Thyroid gland (tissue), 4 donors: Measurements from ENCODE around the gene PARD3. TPM values are rescaled to one million over a fixed set of nuclear protein-coding genes. Genes with fewer than 3 reads are reported as not detected.

ENCODE experiments used
- DNase-seq, 2 donors: peaks; one replicate each; pipeline ENCODE4 v3.0.0-alpha.2; 2019
- H3K27ac ChIP-seq, 3 donors: fragments of 200-600 bp; sonication (generic); 1 replicate in 2 of 3; 2 replicates in 1 of 3; pipeline ENCODE4 v1.5.1; 2016 to 2019; ENCODE audit warnings: mild to moderate bottlenecking in 1 of 3, moderate library complexity in 1 of 3
- H3K27me3 ChIP-seq: fragments of 200-600 bp; sonication (generic); one replicate; pipeline ENCODE4 v1.5.1; 2019
- H3K36me3 ChIP-seq, 2 donors: fragments of 200-600 bp; sonication (generic); one replicate each; pipeline ENCODE4 v1.5.1; 2016 to 2019
- H3K4me1 ChIP-seq, 2 donors: fragments of 200-600 bp; sonication (generic); one replicate each; pipeline ENCODE4 v1.5.1; 2017 to 2019
- H3K4me3 ChIP-seq, 3 donors: fragments of 200-600 bp; sonication (generic); replicated peaks in 1 of 3; 1 replicate in 2 of 3; 2 replicates in 1 of 3; pipeline ENCODE4 v1.5.1; 2016; ENCODE audit warnings: mild to moderate bottlenecking in 1 of 3
- H3K9me3 ChIP-seq: fragments of 200-600 bp; sonication (generic); one replicate; pipeline ENCODE4 v1.5.1; 2017
- CTCF ChIP-seq, 6 experiments: fragments of 200-600 bp in 3 of 6; fragments of 450-650 bp in 3 of 6; sonication (generic) in 3 of 6; IDR thresholded peaks; one replicate each; pipeline ENCODE4 v1.5.1; 2016 to 2019; ENCODE audit warnings: antibody characterized with exemption in 6 of 6, mild to moderate bottlenecking in 2 of 6, inconsistent platforms in 1 of 6, moderate library complexity in 1 of 6
- POLR2A ChIP-seq, 2 donors: fragments of 450-650 bp; IDR thresholded peaks; one replicate each; pipeline ENCODE4 v1.6.1; 2017; ENCODE audit warnings: antibody characterized with exemption in 2 of 2, mild to moderate bottlenecking in 2 of 2, moderate library complexity in 1 of 2
- WGBS, 2 donors: methylation state at CpG; one replicate each; pipeline ENCODE4 v1.1.5; 2017; 5-methylcytosine and 5-hydroxymethylcytosine counted together
- intact Hi-C: fragments of 100-400 bp; cut with DNase I; formaldehyde crosslinking; loops from one replicate; pipeline ENCODE4 v1.15.1; 2023
- total RNA-seq, 4 donors: library from RNA; depleted of rRNA; stranded (reverse); fragments of >200 nt; gene quantifications; one replicate each; pipeline ENCODE4 v1.2.3, GENCODE V29; 2016

Gene PARD3
- total RNA-seq, 4 donors from 2014 or later, result 48.6 to 88.4 (median 57.7) TPM

GRCh38 chr10:34386921-34387320 is 428.2 kb downstream of the PARD3 start:
- no peak for DNase-seq
- no peak overlapping the region for H3K27ac ChIP-seq
- H3K4me3 ChIP-seq, result no peak overlapping the region
- no peaks in the 10 kb centered on the region for H3K9me3 ChIP-seq
- intact Hi-C loops, result no loop called here
- TF ChIP-seq POLR2A (IDR thresholded peaks at IDR 0.05) (no peak), CTCF (IDR thresholded peaks at IDR 0.05) (no peak)
- H3K27me3 ChIP-seq, result no peaks in the 10 kb centered on the region
- peaks cover 6 to 11% of the 10 kb centered on the region in 2 donors for H3K4me1 ChIP-seq
- WGBS, 2 donors, result 88 to 91% methylated on average over 3 of the region's 3 CpGs
- H3K36me3 ChIP-seq, result peaks cover 0 to 6% of the 10 kb centered on the region in 2 donors

GRCh38 chr10:34384372-34384771 is 430.7 kb downstream of the PARD3 start:
- H3K36me3 ChIP-seq, result peaks cover 0 to 6% of the 10 kb centered on the region in 2 donors
- intact Hi-C loops, result no loop called here
- H3K27me3 ChIP-seq, result no peaks in the 10 kb centered on the region
- H3K4me3 ChIP-seq, result no peak overlapping the region
- H3K9me3 ChIP-seq, result no peaks in the 10 kb centered on the region
- H3K27ac ChIP-seq, result no peak overlapping the region
- peak; percentile 43 to 60 for DNase-seq
- peaks cover 6 to 11% of the 10 kb centered on the region in 2 donors for H3K4me1 ChIP-seq
- WGBS, 2 donors, result 44 to 50% methylated on average over 4 of the region's 4 CpGs
- peak in 4 of 6 experiments; percentile 28 to 53 (median 34) for TF ChIP-seq CTCF (IDR thresholded peaks at IDR 0.05)
- no peak for TF ChIP-seq POLR2A (IDR thresholded peaks at IDR 0.05)

GRCh38 chr10:34382626-34383025 is 432.5 kb downstream of the PARD3 start:
- Histone ChIP-seq H3K4me1 (peaks cover 6 to 11% of the 10 kb centered on the region in 2 donors), H3K9me3 (no peaks in the 10 kb centered on the region), H3K4me3 (no peak overlapping the region), H3K27me3 (no peaks in the 10 kb centered on the region), H3K36me3 (peaks cover 0 to 6% of the 10 kb centered on the region in 2 donors), H3K27ac (no peak overlapping the region)
- TF ChIP-seq CTCF (IDR thresholded peaks at IDR 0.05), result no peak
- no peak for TF ChIP-seq POLR2A (IDR thresholded peaks at IDR 0.05)
- intact Hi-C loops, result no loop called here
- DNase-seq, result no peak
- 96 to 97% methylated on average over 10 of the region's 10 CpGs for WGBS, 2 donors

GRCh38 chr10:34380856-34381255 is 434.2 kb downstream of the PARD3 start:
- intact Hi-C loops, result no loop called here
- WGBS, 2 donors, result 94% methylated on average over 3 of the region's 3 CpGs

GRCh38 chr10:34378297-34378696 is 436.8 kb downstream of the PARD3 start:
- H3K4me1 ChIP-seq, result peaks cover 0 to under 1% of the 10 kb centered on the region in 2 donors
- no peaks in the 10 kb centered on the region for H3K9me3 ChIP-seq
- intact Hi-C loops, result no loop called here
- peaks cover 0 to 6% of the 10 kb centered on the region in 2 donors for H3K36me3 ChIP-seq
- no peak for DNase-seq
- H3K27me3 ChIP-seq, result no peaks in the 10 kb centered on the region
- H3K4me3 ChIP-seq, result no peak overlapping the region
- no peak overlapping the region for H3K27ac ChIP-seq
- TF ChIP-seq CTCF (IDR thresholded peaks at IDR 0.05) (no peak), POLR2A (IDR thresholded peaks at IDR 0.05) (no peak)

More at GRCh38 chr10:34380856-34381255, 434.2 kb downstream of the PARD3 start:
- DNase-seq, result no peak
- Histone ChIP-seq H3K27ac (no peak overlapping the region), H3K9me3 (no peaks in the 10 kb centered on the region), H3K27me3 (no peaks in the 10 kb centered on the region), H3K4me3 (no peak overlapping the region), H3K36me3 (peaks cover 0 to 6% of the 10 kb centered on the region in 2 donors), H3K4me1 (peaks cover 6 to 11% of the 10 kb centered on the region in 2 donors)
- TF ChIP-seq CTCF (IDR thresholded peaks at IDR 0.05), result no peak
- no peak for TF ChIP-seq POLR2A (IDR thresholded peaks at IDR 0.05)
